GM19193 (cell line): ENCODE data around the gene RBMS1.

Source experiments
- POLR2A ChIP-seq: IDR thresholded peaks from 4 replicates; pipeline ENCODE4 v1.6.1; 2011; ENCODE audit not compliant: insufficient read depth, insufficient read length; ENCODE audit errors: extremely low read depth

RBMS1 gene

DNA sequence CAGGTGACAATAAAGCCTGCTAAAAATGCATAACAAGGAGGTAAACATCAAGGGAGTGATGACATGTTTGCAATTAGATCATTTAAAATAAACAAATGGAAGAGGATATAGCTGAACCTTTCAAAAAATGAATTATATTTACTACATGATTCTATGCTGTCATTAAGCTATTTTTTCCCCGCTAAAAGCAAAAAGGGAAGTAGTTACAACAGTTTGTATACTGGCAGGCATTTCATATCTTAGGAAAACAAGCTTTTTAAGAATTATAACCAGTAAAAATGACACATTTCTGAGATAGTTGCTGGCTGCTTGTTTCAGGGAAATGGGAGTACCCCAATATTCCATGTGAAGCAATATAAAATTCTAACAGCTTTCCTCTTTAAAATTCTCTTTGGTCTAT lies 204.5 kb downstream of the RBMS1 start:
- no peak for TF ChIP-seq POLR2A

DNA sequence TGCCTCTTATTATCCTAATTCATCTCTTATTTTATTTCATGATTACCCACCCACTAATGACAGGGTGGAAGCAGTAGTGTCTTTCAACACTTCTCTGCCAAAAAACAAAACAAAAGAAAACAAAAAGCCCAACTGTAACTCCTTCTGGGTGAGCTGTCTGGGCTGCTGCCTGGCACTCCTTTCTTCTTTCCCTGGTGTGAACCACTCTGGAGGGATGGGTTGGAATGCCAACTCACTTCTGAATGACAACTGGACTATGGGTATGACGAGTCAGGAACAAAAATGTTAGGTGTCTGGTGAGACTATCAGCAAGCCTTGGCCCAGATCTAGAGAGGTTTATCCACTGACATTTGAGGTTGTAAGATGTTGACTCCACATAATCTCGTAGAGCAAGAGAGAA lies 205.3 kb downstream of the RBMS1 start:
- TF ChIP-seq POLR2A = no peak

DNA sequence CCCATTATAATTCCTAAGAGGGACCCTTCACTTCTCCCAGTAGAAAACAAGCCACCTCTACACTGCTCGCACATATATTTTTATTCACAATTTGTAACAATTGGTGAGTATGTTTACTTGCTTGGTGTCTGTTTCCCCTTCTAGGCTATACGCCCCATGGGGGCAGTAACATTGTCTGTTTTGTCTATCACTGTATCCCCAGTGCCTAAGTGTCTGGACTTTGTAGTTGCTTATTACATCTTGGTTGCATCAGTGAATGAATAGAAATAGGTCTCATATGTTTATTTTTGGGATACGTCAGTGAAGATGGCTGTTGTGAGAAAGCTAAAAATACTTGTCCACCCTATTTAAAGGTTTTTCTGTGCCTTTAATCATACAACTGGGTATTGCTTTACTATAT lies 206.1 kb downstream of the RBMS1 start:
- TF ChIP-seq POLR2A = no peak

DNA sequence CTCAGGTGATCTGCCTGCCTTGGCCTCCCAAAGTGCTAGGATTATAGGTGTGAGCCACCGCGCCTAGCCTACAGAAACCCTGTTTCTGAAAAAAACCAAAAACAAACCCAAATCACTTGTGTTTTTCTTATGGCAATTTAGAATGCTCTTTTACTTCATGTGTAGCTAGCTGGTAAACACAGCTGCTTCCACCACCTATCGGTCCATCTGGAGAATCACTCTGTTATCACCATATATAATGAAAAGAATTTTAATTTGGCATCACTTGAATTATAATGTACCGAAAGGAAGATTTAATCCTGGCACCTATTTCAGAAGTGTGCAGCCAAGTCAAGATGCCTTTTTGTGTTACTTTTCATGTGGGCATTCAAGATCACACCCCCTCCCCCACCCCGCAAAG lies 207.1 kb downstream of the RBMS1 start:
- TF ChIP-seq POLR2A = no peak

DNA sequence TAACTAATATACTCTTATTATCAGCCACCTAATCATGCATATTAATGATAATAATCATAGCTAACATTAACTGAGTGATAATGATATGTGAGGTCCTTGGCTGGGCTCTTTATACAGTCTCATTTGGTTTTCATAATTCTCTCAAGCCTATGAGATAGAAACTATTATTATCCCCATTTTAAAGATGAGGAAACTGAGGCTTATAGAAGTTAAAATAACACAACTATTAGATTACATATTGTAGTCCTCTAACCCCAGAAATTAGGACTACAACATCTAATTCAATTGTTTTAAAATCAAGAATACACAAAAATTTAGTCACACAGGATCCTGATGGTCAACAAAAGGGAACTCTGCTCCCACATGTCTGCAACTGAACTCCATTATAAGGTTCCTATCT lies 209.9 kb downstream of the RBMS1 start:
- no peak for TF ChIP-seq POLR2A

DNA sequence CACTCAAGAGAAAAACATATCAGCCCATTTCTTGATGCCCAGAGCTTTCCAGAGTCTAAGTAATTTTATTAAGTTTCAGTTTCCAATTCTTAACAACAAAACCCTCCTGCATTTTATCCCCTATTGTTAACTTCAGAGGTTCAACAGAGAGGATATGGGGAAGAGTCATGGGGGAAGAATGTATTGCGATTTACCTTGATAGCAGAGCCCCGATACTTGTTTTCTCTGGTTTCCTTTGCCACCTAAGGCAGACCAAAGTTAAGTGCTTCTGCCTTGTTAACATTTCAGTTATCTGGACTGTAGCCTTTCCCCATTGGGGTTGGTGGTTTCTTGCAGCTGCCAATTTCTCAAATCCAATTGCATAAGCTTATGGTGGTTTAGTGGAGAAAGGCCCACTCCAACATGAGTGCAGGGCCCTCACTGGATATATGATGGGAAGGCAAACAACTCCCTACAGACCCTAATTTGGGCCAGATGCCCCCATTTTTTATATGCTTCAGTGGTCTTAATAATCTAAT lies 211.5 kb downstream of the RBMS1 start:
- no peak for TF ChIP-seq POLR2A

DNA sequence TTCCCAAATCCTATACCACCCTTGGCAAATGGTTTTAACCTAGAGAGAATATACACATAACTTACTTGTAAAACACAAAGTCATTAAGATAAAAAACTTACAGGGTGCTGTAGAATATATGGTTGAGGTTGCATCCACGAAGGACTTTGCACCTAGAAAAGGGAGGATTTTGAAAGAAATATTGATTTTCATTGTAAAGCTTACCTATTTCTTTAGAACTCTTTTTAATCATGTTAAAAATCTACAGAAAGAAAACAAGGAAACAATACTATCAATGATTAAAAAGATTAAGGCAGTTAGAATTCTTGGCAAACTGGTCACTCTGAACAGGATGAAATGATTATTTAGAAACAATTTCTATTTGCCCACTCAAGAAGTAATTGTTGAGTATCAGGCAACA lies 212.4 kb downstream of the RBMS1 start:
- TF ChIP-seq POLR2A = no peak

DNA sequence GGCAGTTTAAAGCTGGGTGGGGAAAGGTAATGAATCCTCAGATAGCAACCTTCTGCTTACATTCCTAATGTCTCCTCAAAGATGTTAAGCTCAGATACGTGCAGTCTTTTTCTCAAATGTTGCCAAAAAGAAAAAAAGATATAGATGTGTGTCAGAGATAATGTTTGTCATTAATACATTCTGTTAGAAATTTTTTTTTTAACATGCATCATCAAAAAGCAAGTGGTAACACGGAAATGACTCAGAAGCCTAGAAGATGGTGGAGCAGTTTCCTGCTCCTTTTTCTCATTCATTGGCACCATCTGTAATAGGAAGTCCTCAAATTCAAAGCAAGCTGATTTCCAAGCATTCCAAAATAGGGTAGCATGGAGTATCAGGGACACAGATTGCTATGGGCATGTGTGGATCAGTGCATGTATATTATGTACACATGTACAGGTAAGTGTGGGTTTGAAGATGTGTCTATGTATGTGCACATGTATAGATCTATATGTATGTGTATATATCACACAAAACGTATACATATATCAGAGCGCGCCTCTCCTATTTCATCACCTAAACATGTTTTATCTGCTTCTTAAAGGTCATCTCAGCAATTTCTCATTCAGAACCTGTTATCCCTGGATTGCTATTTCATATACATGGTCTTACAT lies 213.7 kb downstream of the RBMS1 start:
- TF ChIP-seq POLR2A = no peak

DNA sequence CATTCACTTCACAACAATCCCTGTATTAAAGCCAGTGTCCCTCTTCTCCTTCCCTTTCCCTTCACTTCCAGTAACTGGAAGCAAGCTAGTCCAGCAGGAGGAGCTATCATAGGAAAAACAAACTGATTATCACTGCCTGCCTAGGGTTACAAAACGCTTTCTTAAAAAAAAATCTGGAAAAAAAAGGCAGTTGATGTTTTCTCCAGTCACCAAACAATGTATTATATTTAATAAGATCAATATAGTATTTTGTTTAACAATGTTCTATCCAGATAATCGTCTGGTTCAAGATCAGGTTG lies 214.8 kb downstream of the RBMS1 start:
- no peak for TF ChIP-seq POLR2A

DNA sequence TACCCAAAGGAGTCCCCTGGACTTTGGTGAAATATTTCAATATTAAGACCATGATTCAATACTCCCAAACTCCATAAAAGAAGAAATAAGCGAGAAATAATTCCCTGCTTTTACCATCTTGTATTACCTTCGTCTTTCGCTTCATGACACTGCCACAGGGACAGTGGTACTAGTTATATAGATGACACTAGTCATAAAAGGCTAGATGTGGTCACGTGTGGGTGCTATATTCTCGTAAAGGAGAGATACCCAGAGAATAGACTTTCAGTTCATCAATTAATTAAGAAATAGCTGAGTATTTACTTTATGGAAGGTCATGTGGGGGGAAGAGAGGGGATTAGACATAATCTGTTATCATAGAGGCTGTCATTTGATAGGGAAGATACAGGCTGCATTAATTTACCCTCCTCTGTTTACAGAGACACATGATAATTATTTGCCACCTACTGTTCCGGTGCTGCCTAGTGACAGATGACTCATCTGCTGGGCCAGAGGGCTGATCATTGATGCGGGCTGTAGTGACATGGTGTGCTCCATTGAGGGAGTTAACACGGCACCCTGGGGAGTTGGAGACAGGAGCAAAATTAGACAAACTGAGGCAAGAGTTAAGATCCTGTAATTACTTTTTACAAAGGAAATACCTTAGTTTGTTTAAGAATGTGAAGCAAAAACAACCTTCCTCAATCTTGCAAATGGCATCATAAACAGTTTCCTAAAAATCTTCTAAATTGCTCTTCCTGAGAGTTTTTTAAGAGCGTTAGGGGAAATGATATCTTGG lies 215.3 kb downstream of the RBMS1 start:
- no peak for TF ChIP-seq POLR2A

DNA sequence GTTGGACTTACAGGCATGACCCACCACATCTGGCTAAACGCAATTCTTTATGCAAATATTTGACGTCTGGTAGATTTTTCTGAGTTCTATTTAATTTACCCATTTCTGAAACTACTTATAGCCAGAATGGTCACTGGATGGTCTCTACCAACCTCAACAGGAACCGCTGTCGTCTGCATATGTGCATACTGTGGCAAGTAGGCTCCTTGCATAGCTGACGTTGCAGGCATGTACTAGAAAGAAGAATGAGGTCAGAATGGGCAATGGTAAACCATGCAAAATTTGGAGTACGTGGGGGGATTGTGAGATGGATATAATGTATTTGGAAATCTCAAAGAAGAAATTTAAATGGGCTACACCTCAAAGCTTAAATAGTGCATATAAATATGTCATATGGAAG lies 216.5 kb downstream of the RBMS1 start:
- no peak for TF ChIP-seq POLR2A

DNA sequence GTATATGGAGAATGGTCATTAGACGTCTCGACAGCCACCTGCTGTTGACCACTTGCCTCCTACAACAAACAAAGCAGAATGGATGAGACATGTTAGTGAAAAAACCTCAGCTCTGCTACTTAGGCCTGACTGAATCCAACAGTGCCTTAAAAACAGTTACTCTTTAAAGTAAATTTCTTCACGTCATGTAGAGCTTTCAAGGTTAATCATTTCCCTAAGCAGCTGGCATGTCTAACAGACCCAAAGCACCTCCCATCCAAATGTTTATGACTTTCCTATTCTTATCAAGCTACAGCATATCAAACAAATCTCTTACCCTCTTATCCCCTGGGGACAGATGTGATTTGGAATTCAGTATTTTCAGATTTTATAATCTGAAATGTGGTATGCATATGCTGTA lies 218.0 kb downstream of the RBMS1 start:
- no peak for TF ChIP-seq POLR2A

DNA sequence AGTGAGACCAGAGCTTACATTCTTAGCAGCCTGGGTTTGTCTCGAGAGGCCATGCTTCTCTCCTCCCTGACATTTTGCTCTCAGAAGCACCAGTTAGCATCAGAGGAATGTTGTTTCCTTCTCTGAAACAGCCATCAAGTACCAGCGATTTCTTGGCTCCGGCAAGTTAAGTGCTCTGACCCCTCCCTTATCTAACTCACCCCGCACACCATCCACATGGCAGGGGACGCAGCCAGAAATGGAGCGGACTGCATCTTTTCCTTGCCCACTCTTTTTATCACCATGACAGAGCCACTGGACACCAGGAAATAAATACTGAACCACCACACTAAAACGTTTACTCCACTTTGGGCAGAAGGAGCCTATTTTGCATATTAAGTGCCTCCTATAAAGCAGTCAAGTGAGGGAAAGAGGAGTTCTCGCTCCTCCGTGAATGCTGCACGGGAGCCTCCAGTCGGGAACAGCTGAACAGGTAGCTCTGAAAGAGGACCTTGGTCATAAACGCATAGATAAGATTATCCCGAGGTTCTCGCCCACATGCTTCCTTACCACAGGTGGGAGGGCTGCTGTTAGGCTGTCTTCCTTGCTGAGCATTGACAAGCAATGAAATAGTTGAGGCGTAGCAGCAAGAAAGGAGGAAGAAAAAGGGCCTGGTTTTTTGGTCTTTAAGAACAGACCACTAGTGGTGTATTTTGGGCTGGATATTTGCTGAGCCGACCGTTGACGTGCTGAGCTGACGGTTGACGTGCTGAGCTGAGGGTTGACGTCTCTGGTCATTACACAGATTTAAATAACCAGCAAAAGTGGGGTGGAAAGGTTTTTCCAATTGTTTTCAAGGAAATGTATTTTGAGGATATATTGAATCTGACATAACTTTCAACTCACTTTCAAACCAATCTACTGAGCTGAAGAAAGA lies 222.2 kb downstream of the RBMS1 start:
- TF ChIP-seq POLR2A = no peak

DNA sequence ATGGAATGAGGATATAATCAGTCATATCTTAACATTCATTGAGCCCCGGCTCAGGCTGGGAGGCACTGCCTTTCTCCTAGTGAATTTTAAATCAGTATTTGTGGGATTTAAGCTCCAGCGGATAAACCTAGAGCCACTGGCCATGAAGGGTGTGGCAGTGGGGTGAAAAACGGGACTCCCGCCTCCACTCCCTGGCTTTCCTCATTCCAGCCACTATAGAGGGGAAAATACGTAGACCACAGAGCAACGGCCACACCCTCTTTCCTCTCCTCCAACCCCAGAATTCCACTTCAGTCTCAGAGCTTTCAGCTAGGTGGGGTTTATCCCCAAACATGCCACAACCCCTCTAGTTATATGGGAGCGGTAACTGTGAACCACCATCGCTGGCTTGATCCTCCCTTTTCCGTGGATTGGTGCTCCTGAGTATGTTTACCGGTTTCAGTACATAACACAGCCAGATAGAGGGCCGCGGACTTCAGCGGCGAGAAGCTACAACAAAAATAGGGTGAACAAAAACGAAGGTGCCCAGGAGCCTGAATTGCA lies 223.0 kb downstream of the RBMS1 start:
- no peak for TF ChIP-seq POLR2A
